Activated T-cell treated with anti-CD3 and anti-CD28 coated beads for 24 hours (primary cell): ENCODE results near the gene TMEM247.

Experiments
- DNase-seq: peaks from one replicate; pipeline ENCODE4 v3.0.0-alpha.2; 2020; ENCODE audit warnings: low read depth

Gene TMEM247

DNA sequence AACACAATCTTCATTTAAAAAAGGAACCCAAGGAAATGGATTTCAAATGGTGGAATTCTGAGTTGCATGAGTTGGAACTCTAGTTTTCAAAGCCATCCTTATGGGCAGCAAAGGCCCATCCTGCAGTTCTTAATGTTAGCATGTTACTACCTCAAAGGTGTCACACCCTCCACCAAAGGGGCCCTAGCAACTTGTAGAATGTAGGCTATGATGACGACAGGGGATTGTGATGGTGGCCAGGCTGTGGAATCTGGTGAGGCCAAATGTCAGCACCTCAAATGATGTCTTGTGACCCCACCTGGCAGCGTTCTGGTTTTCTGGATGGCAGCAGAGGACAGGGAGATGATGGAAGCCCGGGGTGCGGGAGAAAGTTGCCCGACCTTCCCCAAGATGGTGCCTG is at the start of gene TMEM247:
Gene TMEM247, plus strand, starts transcription at position 301 of the 400 bp plus-strand sequence.
- no peak for DNase-seq

DNA sequence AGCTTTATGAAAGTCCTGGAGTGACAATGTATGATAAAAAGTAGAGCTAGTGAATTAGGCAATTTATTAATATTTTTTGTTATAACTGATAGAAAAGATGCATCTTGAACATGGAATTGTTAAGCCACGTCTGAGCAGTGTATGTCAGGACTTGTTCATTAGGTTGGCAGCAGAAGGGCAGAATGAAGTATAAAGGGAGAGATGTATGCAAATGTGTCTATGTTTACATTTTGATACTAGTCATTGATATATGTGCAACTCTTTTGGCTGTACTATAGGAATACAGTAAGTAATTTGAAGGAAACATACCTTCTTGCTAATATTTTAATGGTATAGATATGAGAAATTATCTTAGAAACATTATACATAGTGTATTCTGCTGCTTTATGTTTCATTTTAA is 49.0 kb upstream of the TMEM247 start:
- DNase-seq = no peak

DNA sequence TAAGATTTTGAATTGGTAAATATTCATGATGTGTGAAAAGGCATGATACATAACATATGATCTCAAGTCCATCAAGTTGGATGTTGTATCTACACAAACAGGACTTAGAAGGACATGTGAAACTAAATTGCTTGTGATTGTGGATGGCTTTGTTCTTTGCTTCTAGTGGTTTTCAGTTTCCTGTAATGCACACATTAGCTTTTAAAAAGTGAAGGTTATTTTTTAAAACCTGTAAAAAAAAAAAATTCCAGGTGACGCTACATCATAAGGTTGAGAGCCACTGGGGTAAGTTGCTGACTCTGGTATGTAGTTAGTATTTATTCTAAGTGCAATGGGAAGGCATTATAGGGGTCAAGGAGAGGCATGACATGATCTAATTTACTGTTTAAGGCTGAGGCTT is 48.4 kb upstream of the TMEM247 start:
- DNase-seq = no peak

DNA sequence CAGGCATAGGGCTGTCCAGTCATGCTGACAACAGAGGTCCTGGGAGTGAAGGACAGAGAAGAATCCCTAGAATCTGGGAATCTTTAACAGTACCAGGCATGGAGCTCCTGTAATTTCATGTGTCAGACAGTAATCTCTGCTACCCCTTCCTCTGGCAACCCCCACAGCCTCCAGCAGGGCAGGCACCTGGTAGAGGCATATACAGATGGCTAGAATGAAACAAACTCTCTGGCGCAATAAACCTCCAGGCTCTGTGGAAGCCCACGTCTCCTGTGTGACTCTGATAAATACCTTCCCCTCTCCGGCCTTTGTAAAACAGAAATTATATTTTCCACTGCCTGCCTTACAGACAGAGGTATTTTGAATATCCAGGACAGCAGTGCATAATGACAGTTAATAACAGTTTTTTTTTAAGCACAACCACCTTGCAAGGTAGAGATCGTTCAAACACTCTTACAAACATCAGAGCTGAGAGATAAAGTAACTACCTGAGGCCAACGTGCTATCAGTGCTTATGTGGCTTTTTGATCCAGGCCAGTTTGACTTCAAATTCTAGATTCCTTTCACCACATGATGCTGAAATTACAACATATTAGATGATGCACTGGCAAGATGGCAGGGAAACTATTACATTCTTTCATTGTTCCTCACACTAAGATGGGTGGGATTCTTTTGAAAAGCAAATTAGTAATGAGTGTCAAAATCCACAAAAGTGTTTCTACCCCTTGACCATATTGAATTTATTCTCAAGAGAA is 47.7 kb upstream of the TMEM247 start:
- DNase-seq = no peak

DNA sequence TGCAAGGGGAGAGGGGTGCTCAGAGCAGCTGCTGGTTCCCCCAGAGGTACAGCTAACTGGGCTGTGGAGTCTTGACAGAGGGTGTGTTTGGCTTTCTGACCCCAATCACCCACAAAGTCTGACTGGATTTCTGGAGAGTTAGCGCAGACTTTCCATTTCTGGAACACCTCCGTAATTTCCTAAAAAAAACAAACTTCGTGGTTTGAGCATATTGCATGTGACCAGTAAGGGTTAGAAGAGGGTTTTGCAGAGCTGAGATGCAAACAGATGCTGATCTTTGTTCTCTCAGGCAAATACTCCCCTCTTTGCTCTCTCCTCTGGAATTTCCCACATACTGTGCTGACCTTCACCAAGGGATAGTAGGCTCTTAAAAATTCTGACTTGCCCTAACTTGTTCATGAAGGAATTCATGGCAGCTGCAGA is 44.5 kb upstream of the TMEM247 start:
- DNase-seq = no peak

DNA sequence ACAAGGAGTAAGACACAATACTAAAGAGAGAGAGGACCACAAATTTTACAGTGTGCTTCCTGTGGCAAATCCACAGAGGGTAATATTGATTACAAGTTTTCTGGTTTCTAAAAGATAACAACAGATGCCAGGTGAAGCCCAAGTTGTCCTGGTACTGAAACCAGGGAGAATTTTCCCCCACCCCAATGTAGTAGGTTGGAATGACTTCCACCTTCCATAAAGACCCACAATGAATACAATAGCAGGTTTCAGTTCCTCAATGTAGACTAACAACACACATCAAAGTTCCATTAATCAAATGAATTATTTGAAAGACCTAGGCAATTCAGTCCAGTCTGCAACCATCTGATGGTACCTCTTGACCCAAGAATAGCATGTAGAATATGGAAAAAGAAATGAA is 44.0 kb upstream of the TMEM247 start:
- no peak for DNase-seq

DNA sequence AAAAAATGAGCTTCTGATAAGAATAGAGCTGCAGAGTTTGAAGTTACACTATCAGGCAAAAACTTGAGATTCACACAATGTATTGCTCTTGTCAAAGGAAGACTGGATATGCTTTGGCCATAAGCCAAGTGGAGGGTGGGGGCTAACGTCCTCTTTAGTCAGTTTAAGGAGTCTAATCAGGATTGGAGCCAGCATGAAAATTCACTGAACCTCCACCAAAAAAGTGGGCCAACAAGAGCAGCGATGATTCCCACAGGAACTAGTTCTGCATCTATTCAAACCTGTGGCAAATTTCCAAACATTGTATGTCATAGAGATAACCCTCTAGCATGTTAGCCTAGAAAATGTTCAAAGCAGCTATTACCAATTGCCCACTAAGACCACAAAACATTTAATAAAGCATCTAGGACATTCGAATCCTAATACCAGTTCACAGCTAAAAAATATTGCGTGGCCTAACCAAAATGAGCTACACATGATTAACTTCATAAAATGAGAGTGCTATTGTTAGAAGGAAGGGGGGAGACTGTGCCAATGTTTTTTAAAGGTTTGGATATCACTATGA is 43.5 kb upstream of the TMEM247 start:
- DNase-seq = no peak

DNA sequence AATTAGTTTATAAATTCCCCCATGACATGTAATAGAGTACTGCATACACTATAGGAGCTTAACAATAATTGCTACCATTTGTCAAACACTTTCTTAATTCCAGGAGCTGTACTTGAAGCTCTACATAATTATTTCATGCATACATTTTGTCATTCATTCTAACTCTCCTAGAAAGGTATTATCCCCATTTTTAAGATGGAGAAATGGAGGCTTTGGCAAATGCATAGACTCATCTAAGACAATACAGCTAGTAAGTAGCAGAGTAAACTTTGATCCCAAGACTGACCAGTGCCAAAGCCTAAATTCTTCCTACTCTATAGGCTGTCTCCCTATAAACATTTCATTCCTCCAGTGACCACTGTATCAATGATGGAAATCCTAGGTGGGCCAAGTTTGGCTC is 42.6 kb upstream of the TMEM247 start:
- no peak for DNase-seq

DNA sequence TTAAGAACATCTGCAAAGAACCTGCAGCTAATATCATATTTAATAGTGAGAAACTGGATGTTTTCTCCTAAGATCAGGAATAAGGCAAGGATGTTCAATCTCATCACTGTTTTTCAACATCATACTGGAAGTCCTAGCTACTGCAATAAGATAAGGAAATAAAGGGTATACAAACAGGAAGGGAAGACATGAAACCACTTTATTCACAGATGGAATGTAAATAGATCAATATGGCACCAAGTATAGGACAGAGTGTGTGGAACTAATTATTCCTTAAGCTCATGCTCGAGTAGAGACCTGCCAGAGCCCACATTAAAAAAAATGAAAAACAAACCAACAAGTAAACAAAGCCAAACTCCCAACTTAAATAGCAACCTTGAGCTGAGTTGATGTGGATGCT is 41.3 kb upstream of the TMEM247 start:
- no peak for DNase-seq

DNA sequence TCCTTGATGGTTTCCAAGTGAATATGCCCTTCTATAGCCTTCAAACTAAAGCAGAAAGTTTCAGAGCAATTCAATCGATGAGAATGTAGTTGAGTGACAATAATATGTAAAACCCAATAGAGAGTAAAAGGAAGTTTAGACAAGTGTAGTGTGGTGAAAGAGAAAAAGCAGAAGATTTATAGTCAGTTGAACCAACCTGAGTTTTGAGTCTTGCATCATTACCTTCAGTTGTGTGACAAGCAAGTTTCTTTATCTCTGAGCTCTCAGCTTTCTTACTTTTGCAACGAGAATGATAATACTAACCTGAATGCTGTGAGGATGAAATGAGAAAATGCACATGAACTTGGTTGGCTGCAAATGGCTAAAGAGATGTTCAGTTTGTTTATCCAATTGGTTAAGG is 40.6 kb upstream of the TMEM247 start:
- no peak for DNase-seq

DNA sequence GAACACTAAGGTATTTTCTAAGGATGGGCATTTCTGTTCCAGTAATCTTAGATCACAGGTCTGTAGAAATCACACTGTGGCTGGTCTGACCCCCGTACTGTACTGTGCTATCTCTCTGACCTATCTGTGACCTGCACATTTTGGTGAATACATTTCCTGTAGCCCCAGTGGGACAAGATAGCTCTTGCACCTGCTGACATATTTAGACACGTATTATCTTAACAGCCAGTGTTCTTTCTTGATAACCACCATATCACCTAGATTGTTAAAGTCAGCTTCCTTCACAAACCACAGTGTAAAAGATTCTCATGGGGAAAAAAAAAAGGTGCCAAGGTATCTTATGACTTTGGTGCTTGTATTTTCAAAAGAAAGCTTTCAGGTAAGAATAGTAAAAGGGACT is 39.8 kb upstream of the TMEM247 start:
- no peak for DNase-seq

DNA sequence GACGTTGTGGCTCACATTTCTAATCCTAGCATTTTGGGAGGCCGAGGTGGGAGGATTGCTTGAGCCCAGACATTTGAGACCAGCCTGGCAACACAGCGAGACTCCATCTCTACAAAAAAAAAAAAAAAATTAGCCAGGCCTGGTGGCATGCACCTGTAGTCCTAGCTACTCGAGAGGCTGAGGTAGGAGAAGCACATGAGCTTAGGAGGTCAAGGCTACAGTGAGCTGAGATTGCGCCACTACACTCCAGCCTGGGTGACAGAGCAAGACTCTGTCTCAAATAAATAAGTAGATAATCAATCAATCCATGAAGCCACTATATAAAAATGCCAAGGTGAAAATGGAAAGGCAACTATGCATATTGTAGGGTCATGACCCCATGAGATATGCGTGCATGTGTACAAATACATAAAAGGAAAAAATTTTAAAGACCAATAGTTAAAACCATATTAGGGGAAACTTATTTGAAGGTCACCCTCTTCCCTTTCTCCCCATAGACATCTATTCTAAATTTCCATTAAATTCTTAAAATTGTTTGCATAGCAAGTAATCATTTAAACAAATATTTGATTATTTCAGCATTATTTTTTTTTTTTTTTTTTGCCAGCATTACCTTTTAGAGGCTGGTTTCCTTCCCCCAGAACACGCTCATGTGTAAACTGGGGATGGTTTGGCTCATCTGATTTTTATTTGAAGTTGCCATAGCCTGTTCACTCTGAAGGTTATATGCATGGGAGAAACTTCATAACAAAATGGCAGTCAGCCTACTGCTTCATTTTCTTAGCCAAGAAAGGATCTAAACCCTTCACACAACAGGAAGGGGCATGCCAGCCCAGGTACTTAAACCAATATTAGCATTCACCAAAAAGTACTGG is 37.3 kb upstream of the TMEM247 start:
- no peak for DNase-seq

DNA sequence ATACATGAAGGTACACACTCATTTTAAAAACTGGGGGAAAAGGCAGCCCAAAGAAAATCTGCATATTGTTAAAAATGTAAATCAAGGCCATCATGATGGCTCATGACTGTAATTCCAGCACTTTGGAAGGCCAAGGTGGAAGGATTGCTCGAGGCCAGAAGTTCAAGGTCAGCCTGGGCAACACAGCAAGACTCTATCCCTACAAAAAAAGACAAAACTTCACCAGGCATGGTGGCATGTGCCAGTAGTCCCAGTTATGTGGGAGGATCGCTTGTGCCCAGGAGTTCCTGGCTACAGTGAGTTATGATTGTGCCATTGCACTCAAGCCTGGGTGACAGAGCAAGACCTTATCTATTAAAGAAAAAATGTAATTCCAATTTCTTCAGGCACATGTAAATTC is 34.6 kb upstream of the TMEM247 start:
- no peak for DNase-seq

DNA sequence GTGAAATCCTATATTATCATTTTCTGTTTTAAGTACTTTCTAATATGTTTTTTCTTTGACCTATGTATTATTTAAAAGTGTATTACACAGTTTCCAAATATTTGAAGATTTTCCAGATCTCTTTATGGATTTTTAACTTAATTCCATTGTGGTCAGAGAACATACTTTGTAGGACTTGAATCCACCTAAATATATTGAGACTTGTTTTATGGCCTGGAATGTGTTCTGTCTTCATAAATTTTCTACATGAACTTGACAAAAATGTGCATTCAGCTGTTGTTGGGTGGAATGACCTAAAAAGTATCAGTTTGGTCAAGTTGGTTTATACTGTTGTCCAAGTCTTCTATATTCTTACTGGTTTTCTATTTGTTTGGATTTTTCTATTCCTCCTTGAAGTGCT is 33.8 kb upstream of the TMEM247 start:
- no peak for DNase-seq

DNA sequence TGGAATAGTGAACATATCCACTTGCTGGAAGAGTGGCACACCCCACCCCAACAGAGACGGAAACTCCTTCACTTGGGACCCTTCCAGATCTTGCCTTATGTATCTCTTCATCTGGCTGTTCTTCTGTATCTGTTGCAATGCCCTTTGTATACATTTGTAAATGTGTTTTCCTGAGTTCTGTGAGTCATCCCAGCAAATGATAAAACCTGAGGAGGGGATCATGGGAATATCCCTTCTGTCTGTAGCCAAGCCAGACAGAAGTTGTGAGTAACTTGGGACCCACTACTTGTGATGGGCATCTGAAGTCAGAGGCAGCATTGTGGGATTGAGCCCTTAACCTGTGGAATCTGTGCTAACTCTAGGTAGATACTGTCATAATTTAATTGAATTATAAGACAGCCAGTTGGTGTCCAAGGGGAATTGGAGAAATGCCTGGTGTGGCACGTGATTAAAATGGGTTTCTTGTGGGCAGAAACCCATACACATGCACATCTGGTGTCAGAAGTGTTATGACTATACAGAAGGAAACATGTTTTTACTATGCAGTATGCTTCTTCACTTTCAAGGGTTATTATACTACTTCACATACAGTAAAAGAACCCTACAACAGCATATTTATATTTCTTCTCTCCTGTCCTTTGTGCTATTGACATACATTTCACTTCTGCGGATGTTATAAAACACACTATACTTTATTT is 32.3 kb upstream of the TMEM247 start:
- no peak for DNase-seq

DNA sequence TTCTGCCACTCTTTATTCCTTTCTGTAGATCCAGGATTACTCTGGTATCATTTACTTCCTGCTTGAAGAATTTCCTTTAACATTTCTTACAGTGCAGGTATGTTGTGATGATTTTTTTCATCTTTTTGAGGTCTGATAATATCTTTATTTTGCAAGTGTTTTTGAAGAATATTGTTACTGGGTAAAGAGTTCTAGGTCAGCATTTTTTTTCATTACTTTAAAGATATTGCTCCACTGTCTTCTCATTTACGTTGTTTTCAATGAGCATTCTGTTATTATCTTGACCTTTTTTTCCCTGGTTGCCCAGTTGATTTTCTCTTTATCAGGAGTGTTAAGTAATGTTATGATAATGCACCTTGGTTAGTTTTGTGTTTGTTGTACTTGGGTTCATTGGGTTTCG is 31.7 kb upstream of the TMEM247 start:
- no peak for DNase-seq

DNA sequence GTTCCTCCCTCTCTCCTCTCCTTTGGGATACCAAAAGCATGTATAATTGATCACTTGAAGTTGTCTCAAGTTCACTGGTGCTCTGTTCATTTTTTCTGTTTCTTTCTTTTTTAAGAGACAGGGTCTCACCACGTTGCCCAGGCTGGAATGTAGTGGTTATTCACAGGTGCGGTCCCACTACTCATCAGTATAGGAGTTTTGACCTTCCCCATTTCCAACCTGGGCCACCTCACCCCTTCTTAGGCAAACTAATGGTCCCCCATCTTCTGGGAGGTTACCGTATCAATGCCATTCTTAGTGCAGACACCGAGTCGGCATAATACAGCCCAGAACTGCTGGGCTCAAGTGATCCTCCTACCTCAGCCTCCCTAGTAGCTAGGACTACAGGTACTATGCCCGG is 31.3 kb upstream of the TMEM247 start:
- no peak for DNase-seq

DNA sequence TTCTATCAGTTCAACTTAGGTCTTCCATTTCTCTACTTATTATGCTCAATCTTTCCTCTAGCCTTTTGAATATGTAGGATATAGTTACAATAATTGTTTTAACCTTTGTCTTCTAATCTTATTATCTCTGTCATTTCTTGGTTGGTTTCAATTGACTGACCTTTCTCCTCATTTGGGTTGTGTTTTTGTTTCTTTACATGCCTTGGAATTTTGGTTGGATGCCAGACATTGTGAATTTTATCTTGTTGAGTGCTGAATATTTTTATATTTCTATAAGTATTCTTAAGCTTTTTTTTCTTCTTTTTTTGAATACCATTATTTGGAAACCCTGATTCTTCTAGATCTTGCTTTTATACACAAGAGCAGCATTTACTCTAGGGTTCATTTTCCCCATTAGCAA is 30.7 kb upstream of the TMEM247 start:
- DNase-seq = no peak

DNA sequence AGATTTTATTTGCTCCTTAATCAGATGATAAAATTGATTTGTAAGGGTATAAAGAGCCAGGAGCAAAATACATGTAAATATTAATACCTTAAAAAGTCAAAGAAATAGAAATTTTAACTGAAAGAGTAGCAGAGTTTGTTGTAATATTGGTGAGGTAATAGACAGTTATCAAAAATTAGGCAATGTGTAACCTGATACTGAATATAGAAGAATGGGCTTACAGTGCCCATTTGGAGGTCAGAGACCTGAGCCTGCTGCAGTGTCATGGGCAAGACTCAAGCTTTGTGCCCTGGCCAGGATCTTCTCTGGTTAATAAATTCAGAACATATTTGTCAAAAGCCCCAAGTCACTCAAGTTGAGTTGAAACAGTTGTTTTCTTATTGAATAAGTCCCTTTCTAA is 29.7 kb upstream of the TMEM247 start:
- no peak for DNase-seq

DNA sequence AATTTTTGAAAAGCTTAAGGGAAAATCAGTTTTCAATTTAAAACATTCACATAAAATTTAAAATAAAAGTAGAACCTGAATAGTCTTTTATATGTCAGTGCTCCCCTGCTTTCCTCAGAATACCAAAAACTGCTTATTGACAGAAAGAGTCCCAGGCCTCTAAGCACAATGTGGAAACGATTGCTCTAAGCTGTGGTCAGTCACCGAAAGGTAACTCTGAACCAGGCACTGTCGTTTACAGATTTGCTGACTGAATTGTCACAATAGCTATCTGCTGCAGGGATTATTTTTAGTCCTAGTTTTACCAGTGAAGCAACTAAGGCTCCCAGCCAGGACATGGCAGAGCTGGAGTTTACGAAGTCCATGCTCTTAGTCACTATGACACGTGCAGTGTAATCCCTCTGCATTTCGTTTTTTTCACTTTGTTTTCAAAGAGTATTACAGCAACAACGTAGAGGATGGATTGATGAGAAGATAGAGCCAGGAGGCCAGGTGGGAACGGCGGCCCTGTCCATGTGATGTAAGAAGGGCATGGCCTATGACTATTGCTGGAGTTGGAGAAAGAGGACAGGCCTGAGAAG is 28.1 kb upstream of the TMEM247 start:
- DNase-seq = no peak

DNA sequence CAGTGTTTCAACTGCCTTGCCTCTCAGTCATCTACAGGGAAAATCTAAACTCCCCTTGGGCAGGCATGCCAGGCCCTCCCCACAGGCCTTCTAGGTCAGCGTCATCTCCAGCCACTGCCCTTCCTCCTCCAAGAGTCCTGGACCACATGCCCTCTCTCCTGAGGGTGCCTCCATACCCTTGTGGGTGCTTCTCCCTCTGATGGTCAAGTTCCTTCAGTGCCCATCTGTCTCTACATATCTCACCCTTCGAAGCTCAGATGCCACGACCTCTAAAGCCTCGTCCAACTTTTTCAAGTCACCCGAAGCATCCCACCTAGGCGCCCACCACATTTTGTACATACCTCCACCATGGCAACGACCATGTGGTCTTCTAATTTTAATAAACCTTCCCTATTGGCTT is 22.6 kb upstream of the TMEM247 start:
- DNase-seq = no peak
